NCI-H2107 treated with DMSO at 0.1 percent for 48 hours (cell line): ENCODE data around the gene ALKBH1.
"Not testable (repeated sequence)": the region's sequence is repeated elsewhere in the genome, so short reads cannot be mapped to it uniquely, and the experiment has no call there.

Experiments used
- DNase-seq: peaks from one replicate; lab custom pipeline; 2025; ENCODE audit not compliant: unreplicated experiment; lab: John Stamatoyannopoulos, UW

The ALKBH1 gene

DNA sequence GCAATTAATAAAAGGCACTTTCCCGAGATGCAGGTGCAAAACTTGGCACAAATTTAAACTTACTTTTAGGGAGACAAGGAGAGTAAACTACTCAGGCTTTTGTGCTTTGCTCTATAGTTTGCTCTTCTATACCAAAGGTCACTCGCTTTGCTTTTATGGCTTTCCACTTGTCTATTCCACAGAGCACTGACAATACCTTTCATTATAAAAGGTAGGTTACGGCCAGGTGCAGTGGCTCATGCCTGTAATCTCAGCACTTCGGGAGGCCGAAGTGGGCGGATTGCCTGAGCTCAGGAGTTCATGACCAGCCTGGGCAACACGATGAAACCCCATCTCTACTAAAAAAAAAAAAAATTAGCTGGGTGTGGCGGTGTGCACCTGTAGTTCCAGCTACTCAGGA, 32.9 kb downstream of the ALKBH1 start:
- DNase-seq = no peak

DNA sequence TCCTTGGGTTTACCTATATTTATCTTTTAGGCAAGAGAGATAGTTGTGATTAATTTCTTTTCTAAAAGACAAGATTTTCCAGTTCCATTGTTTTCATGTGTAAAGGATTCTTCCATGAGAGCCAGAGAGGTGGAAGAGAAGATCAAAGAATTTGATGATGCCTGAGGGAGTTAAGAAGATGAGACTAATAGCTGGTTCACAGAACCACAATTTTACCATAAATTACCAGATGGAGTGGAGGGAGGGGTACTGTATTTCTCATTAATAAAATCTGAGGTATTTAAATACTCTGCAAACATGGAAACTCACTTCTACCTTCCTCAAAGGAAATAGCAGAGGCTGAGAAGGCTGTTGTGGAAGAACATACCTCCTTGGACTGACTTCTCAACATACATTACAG, 34.6 kb downstream of the ALKBH1 start:
- DNase-seq = no peak

DNA sequence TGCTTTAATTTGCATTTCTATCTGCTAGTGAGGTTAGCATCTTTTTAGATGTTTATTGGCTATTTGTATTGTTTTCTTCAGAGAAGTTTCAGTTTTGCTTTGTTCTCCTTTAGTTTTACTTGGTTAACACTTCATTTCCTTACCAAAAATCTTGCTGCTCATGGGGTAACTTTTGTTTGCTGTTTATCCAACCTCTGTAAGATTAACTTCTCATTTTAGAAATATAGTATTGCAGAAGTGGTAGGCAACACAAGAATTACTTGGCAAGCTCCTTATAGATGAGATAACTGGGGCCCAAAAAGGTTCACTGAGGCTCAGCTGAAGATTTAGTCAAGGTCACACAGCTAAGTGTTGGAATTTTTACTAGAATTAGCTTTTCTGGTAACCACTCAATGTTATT, 40.5 kb downstream of the ALKBH1 start:
- DNase-seq = no peak

DNA sequence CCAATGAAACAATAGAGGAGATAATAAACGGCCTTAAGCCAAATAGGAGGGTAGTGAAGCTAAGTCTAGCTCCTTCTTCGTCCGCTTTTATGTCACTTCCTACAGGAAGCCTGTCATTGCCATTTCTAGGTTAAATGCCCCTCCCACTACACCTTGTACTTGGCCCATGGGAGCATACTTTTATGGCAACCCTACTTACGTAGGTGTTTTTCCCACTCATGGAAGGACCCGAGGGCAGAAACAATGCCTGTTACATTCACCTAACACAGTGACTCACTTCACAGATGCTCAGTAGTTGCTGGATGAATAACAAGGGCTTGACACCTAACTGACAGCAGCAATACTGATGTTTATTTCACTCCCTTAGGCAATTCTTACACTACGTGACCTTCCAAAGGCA, 44.5 kb downstream of the ALKBH1 start:
- no peak for DNase-seq

DNA sequence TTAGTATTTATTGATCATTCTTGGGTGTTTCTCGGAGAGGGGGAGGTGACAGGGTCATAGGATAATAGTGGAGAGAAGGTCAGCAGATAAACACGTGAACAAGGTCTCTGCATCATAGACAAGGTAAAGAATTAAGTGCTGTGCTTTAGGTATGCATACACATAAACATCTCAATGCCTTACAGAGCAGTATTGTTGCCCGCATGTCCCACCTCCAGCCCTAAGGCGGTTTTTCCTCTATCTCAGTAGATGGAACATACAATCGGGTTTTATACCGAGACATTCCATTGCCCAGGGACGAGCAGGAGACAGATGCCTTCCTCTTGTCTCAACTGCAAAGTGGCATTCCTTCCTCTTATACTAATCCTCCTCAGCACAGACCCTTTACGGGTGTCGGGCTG, 46.3 kb downstream of the ALKBH1 start:
- DNase-seq = not testable (repeated sequence)

DNA sequence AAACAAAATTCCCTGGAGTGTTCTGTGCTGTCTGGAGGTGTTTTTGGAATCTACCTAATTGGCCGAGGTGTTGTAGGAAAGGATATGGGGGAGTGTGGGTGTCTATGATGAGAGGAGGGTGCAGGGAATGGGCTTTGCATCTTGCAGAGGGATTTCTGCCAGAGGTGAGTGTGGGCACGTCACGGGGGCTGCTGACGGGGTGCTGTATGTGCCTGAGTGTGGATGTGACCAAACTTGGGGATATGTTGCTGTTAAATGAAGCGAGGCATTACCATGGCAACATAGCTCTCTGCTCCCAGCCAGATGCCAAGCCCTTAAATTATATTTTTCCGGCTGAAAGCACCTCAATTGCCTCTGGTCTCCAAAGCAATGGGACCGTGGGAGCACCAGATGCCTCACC, 47.1 kb downstream of the ALKBH1 start:
- DNase-seq = peak; percentile 97

DNA sequence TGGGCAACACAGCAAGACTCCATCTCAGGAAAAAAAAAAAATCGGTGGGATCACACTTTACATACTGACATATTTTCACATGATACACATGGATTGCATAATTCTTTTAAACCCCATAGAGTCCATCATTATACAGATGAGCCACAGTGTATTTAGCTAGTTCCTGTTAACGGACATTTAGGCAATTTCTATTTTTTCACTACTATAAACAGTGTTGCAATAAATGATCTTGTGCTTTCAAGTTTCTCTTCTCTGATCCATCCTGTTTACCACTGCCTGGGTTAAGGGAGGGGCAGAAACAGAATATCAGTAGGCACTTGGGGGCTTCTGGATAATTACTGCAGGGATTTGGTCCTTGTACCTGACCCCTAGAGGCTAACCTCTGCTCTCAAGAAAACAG, 48.0 kb downstream of the ALKBH1 start:
- no peak for DNase-seq

DNA sequence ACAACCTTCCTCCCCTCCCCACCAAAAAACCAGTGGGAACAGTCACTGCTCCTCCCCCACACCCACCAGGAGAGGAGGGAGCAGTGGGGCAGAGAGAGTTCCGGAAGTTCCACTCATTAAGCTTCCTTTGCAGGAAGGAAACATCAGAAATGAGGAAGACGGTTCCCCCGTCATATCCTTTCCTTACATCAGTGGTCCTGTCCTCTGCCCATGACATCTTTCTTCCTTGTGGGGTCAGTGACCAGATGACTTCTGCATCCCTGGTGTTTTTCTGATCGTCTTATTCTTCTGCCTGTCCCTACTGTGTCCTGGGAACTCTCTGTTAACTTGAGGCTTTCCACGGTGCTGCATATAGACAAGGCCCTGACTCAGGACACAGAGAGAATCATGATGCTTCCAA, 50.5 kb downstream of the ALKBH1 start:
- no peak for DNase-seq

DNA sequence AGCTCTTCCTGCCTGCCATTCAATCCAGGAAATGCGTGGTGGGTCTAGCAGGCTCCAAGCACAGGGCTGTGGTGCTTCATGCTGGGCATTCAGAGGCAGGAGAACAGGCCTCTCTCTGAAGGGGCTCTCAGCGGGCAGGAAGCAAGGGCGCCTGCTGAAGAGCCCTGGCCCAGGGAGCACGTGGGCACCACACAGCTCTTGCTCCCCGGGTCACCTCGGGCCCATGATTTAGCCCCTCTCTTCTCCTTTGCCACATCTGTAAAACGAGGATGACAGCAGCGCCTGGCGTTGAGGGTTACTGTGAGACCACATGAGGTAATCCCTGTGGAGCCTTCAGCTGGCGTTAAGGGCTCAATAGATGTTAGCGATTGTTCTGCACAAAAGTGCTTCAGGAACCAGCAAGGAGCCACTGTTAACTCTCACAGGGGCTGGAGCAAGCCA, 53.8 kb downstream of the ALKBH1 start:
- peak; percentile 94 for DNase-seq

DNA sequence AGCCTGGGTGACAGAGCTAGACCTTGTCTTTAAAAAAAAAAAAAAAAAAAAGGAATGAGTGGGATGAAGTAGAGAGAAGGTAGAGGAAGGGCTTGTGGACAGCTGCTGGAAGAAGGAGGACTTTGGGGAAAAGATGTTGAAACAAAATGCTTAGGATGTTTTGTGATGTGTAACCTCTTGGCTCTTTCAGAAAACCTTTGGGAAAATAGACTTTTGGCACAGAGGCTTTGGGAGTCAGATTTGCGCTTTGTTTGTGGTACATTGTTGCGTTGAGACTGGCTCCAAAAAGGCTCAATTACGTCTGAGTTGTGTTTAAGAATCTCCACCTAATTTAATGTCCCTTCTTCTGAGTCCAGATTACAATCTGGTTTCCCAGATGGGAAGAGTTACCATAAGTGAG, 58.5 kb downstream of the ALKBH1 start:
- DNase-seq = no peak

DNA sequence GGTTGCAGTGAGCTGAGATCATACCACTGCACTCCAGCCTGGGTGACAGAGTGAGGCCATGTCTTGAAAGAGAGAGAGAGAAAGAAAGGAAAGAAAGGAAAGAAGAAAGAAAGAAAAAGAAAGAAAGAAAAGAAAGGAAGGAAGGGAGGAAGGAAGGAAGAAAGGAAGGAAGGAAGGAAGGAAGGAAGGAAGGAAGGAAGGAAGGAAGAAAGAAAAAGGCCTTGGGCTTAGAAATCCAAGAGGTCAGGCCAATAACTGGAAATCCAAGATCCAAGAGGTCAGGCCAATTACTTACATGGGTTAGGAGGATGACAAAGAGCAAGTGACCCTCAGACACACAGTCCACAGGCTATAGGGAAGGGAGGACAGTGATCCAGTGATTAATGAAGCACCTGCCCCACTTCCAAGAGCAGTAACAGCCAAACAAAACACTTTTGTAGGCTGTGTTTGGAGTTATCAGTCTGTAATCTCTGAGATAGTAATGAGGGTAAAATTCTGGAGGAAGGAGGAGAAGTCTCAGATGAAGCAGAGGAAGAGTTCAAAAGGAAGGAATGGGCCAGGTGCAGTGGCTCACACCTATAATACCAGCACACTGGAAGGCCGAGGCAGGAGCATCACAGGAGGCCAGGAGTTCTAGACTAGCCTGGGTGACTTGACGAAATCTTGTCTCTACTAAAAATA, 59.2 kb downstream of the ALKBH1 start:
- no peak for DNase-seq

DNA sequence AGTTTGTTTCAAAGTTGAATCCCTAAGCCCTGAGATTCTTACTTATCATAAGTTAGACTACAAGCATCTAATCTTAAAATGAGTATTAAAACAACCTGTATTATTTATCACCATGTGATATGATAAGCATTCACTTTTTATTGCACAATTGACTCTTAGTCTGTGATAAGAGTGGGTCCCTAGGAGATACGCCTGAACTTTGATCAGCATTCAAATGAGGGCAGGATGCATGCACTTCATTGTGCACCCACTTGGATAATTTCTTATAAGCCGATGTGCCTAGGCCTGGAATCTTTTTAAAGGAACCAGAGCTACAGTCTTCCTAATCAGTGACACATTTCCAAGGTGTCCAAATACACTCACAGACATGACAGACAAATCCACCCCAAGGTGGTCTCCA, 60.0 kb downstream of the ALKBH1 start:
- DNase-seq = no peak

DNA sequence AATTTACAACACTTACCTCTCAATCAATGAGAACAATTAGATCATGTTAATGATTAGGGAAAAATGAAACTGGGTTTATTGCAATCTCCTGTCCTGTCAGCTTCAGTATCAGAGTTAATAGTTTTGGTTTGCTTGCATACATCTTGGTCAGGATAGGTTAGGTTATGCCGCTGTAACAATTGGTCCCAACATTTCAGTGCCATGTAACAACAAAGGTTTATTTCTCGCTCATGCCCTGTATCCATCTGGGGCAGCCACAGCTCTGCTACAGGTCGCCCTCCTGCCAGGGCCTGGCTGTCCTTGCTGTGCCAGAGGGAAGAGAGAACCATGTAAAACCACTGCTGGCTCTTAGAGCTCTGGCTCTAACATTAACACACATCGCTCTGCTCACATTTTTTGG, 60.9 kb downstream of the ALKBH1 start:
- DNase-seq = no peak

DNA sequence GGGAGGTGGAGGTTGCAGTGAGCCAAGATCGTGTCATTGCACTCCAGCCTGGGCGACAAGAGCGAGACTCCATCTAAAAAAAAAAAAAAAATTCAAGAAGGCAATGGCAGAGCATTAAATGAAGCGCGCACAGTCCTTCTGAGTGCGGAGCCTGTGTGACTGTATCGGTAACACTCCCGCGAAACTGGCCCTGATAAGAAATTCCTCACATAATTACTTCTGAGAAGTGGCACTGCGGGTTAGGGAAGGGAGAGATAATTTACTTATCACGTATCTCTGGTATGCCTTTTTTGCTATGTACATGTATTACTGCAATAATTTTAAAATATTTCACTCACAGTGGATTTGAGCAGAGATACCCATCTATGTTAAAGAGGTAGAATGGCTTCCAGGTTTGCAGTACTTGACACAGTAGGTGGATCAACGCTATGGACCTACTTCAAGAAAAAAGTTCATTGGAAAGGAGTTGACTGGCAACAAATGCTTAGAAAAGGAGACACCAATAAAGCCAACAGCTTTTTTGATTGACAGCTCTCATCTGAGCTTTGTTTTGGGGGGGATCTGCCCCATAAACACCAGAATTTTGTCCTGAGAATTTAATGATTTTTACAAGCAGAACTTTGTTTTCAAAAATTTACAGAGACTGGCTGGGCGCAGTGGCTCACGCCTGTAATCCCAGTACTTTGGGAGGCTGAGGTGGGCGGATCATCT, 62.1 kb downstream of the ALKBH1 start:
- no peak for DNase-seq

DNA sequence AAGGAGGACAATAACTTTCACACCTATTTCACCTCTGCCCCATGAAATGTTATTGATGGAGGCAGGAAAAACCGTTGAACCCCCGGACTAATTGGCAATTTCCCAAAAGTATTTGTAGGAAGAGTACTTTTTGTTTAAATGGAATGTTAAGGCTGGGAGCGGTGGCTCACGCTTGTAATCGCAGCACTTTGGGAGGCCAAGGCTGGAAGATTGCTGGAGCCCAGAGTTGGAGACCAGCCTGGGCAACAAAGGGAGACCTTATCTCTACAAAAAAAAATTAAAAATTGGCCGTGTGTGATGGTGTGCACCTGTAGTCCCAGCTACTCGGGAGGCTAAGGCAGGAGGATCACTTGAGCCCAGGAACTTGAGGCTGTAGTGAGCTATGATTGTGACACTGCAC, 65.4 kb downstream of the ALKBH1 start:
- no peak for DNase-seq

DNA sequence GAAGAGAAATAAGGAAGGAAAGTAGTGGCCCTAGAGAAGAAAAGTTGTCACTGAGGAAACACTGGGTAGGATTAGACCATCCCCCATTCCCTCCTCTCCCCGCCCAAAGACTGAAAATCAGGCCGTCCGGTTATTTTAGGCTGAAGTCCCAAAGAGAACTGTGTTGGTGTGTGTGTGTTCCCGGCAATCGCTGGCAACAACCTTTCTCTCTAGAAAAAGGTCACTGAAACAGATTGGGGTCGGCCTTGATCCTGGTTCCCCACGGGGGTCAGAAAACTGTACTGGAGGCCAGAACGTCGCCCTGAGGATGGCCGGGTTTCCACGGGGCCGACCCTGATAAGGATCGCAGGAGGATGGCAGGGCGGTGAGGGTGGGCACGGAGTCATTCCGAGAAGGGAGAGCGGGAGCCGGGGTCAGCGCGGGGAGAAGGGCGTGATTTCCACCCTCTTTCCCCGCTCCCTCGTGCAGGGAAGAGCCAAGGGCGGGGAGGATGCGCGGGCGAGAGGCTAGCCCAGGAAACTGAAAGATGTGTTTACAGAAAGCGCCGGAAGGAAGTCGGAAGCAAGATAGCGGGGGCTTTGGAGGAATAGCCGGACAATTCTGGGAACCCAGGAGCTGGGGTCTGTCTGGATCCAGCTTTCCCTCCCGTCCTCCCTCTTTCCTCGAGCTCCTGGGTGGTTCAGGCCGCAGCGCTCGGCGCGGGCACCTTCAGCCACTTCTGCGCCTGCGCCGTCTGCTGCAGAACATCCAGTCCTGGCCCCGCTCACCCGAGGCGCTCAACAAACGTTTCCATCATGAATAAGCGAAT, 66.1 kb downstream of the ALKBH1 start:
- no peak for DNase-seq

DNA sequence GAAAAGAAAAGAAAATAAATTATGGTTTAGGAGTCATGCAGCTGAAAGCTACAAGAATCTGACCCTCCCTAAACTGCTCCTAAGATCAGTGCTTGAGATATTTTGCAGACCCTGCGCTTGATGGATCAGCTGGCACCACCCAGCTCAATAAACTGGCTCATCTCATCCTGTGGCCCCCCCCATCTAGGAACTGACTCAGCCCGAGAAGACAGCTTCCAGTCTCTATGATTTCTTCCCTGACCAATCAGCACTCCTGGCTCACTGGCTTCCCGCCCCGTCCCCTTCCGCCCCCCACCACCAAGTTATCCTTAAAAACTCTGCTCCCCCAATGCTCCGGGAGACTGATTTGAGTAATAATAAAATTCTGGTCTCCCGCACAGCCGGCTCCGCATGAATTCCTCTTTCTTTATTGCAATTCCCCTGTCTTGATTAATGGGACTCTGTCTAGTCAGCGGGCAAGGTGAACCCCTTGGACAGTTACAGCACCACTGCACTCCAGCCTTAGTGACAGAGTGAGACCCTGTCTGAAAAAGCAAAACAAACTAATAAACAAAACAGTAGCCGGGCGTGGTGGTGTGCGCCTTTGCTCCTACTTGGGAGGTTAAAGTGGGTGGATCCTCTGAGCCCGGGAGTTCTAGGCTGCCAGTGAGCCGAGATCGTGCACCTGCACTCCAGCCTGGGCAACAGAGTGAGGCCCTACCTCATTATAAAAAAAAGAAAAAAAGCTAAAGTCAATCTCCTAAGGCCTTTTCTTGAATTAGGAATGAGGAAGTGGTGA, 66.9 kb downstream of the ALKBH1 start:
- DNase-seq = no peak

DNA sequence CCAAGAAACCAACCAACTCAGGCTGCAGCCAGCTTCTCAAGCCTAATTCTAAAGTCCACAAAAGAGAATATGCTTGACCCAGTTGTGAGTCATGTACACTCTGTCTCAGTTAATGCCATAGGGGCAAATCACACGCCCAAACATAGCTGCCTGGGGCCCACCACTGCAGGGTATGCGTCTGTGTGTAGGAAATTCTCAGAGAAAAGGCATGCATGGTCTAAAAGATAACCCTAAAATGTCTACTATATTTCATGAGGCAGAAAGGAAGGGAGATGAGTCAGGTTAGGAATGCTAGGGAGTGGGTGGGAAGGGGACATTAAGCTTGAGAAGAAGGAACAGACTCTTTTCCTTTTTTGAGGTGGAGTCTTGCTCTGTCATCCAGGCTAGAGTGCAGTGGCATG, 69.1 kb downstream of the ALKBH1 start:
- DNase-seq = no peak

DNA sequence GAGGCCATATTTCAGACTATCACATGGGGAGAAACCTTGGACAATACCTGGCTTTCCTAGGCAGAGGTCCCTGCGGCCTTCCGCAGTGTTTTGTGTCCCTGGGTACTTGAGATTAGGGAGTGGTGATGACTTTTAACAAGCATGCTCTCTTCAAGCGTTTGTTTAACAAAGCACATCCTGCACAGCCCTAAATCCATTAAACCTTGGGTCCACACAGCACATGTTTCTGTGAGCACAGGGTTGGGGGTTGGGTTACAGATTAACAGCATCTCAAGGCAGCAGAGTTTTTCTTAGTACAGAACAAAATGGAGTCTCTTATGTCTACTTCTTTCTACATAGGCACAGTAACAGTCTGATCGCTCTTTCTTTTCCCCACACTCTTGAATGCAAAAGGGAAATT, 72.0 kb downstream of the ALKBH1 start:
- not testable (repeated sequence) for DNase-seq

DNA sequence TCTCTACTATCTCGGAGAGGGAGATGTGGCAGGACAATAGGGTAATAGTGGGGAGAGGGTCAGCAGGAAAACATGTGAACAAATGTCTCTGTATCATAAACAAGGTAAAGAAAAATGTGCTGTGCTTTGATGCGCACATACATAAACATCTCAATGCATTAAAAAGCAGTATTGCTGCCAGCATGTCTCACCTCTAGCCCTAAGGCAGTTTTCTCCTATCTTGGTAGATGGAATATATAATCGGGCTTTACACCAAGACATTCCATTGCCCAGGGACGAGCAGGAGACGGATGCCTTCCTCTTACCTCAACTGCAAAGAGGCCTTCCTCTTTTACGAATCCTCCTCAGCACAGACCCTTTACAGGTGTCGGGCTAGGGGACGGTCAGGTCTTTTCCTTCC, 72.4 kb downstream of the ALKBH1 start:
- not testable (repeated sequence) for DNase-seq

DNA sequence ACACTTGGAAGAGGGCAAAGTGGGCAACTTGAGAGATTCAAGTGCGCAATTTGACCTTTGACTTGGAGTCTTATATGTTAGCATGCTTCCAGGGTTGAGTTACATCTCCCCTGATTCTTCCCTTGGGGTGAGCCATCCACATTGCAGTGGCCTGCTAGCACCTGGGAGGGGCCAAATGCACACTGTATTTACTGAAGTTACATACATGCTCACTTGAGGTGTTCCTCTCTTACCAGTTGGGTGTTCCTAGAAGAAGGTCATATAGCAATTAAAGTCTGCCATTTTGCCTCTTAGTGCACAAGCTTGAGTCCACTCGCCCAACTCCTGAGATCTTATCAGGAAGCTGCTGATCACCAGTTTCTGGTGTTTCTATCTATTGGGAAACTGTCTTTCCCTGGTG, 77.7 kb downstream of the ALKBH1 start:
- DNase-seq = no peak
